B cell (primary cell): Measurements from ENCODE around the gene ERC2. TPM values are rescaled to one million over a fixed set of nuclear protein-coding genes. Genes with fewer than 3 reads are reported as not detected.

Experiments
- ATAC-seq: fragments of 200-7000 bp; cut with Tn5 transposase; one replicate; pipeline ENCODE4 v1.10.0; 2021; ENCODE audit warnings: low read depth, mild to moderate bottlenecking, moderate number of reproducible peaks, moderate library complexity
- CTCF ChIA-PET: fragments of 350-600 bp; sonication (Branson Sonifier 250); formaldehyde crosslinking; loops from one replicate; lab custom pipeline; 2021; ENCODE audit warnings: antibody characterized with exemption, inconsistent platforms; lab: Charles Lee
- POLR2A ChIA-PET: fragments of 350-600 bp; sonication (Branson Sonifier 250); formaldehyde crosslinking; loops from one replicate; lab custom pipeline; 2021; ENCODE audit warnings: antibody characterized with exemption; lab: Charles Lee
- DNase-seq: peaks from one replicate; pipeline ENCODE4 v3.0.0; 2013
- H2AFZ ChIP-seq: 2 replicates; pipeline ENCODE4 v1.6.1; 2012; ENCODE audit warnings: mild to moderate bottlenecking, low read depth, low read length; ENCODE audit not compliant: insufficient read depth, poor library complexity, severe bottlenecking
- H3K27ac ChIP-seq, 2 donors: 1 replicate in 1 of 2; 2 replicates in 1 of 2; pipeline ENCODE4 v1.5.1; 2012 to 2013; ENCODE audit warnings: low read length in 2 of 2, mild to moderate bottlenecking in 2 of 2, moderate library complexity in 1 of 2
- H3K27me3 ChIP-seq, 4 experiments: fragments of 200-600 bp in 1 of 4; sonication (generic) in 1 of 4; replicated peaks in 1 of 4; 1 replicate in 2 of 4; 2 replicates in 2 of 4; pipeline versions ENCODE4 v1.6.1 to v1.7.0; 2013 to 2016; ENCODE audit warnings: low read length in 3 of 4, mild to moderate bottlenecking in 2 of 4, mixed read lengths in 1 of 4, moderate library complexity in 1 of 4; ENCODE audit not compliant: insufficient read depth in 4 of 4, control insufficient read depth in 3 of 4; ENCODE audit errors: control extremely low read depth in 1 of 4
- H3K36me3 ChIP-seq, 2 experiments: replicated peaks in 1 of 2; 1 replicate in 1 of 2; 2 replicates in 1 of 2; pipeline versions ENCODE4 v1.6.1 to v1.7.1; 2013; ENCODE audit warnings: low read length in 1 of 2; ENCODE audit not compliant: insufficient read depth in 2 of 2, control insufficient read depth in 1 of 2; ENCODE audit errors: control extremely low read depth in 1 of 2, extremely low read depth in 1 of 2
- H3K4me1 ChIP-seq, 2 donors: fragments of 200-600 bp in 1 of 2; sonication (generic) in 1 of 2; 1 replicate in 1 of 2; 2 replicates in 1 of 2; pipeline versions ENCODE4 v1.5.1 to v1.6.1; 2013 to 2017; ENCODE audit warnings: low read length in 2 of 2; ENCODE audit not compliant: control insufficient read depth in 2 of 2, insufficient read depth in 2 of 2
- H3K4me2 ChIP-seq: replicated peaks from 2 replicates; pipeline ENCODE3; 2012; ENCODE audit warnings: mild to moderate bottlenecking, low read depth, low read length; ENCODE audit not compliant: poor library complexity, severe bottlenecking
- H3K4me3 ChIP-seq, 5 experiments: fragments of 200-600 bp in 1 of 5; sonication (generic) in 1 of 5; 1 replicate in 3 of 5; 2 replicates in 2 of 5; pipeline versions ENCODE4 v1.5.1 to v1.7.0; 2011 to 2016; ENCODE audit warnings: low read length in 4 of 5, mild to moderate bottlenecking in 4 of 5, low read depth in 2 of 5, control low read depth in 1 of 5, moderate library complexity in 1 of 5; ENCODE audit not compliant: insufficient read depth in 1 of 5; ENCODE audit errors: control extremely low read depth in 1 of 5, extremely low read depth in 1 of 5
- H3K79me2 ChIP-seq: fragments of 200-600 bp; sonication (generic); one replicate; pipeline ENCODE4 v1.6.0; 2016; ENCODE audit warnings: low read length; ENCODE audit not compliant: control insufficient read depth, insufficient read depth
- H3K9ac ChIP-seq: fragments of 200-600 bp; sonication (generic); 2 replicates; pipeline ENCODE4 v1.6.1; 2017; ENCODE audit warnings: mild to moderate bottlenecking, low read length, moderate library complexity
- H3K9me3 ChIP-seq, 3 donors: one replicate each; pipeline versions ENCODE4 v1.6.1 to v1.7.1; 2013; ENCODE audit warnings: low read length in 2 of 3; ENCODE audit not compliant: control insufficient read depth in 2 of 3, insufficient read depth in 1 of 3; ENCODE audit errors: control extremely low read depth in 1 of 3
- H4K20me1 ChIP-seq: 2 replicates; pipeline ENCODE4 v1.6.0; 2012; ENCODE audit warnings: mild to moderate bottlenecking, low read length; ENCODE audit not compliant: insufficient read depth, control insufficient read depth, poor library complexity, severe bottlenecking
- H3K27ac Mint-ChIP-seq: one replicate; pipeline ENCODE4 v1.8.0; 2021; ENCODE audit warnings: mixed read lengths
- H3K27me3 Mint-ChIP-seq: one replicate; pipeline ENCODE4 v1.8.0; 2021; ENCODE audit warnings: mixed read lengths
- H3K4me1 Mint-ChIP-seq: one replicate; pipeline ENCODE4 v1.8.0; 2021; ENCODE audit warnings: mixed read lengths
- H3K4me3 Mint-ChIP-seq: one replicate; pipeline ENCODE4 v1.8.0; 2021; ENCODE audit warnings: mixed read lengths
- H3K9me3 Mint-ChIP-seq: one replicate; pipeline ENCODE4 v1.8.0; 2022; ENCODE audit warnings: mixed read lengths; ENCODE audit not compliant: insufficient read depth
- EZH2 ChIP-seq: IDR thresholded peaks from 2 replicates; pipeline ENCODE4 v1.6.1; 2012; ENCODE audit warnings: borderline replicate concordance, low read depth, mild to moderate bottlenecking, moderate library complexity, low read length; ENCODE audit not compliant: insufficient read depth, poor library complexity, severe bottlenecking
- WGBS: methylation state at CpG from one replicate; pipeline ENCODE4 v1.1.5; 2013; ENCODE audit warnings: missing lambda C conversion rate; ENCODE audit not compliant: insufficient coverage; 5-methylcytosine and 5-hydroxymethylcytosine counted together
- intact Hi-C: fragments of 100-400 bp; cut with micrococcal nuclease; formaldehyde crosslinking; loops from one replicate; pipeline ENCODE4 v1.10.0; 2022
- polyA plus RNA-seq: library from polyadenylated mRNA; depleted of rRNA; stranded (reverse); fragments of >200 nt; gene quantifications from 2 replicates; pipeline ENCODE4 v1.2.3, GENCODE V29; 2012
- total RNA-seq, 2 donors: library from RNA; stranded (reverse); fragments of 120-200 nt in 1 of 2; gene quantifications; 1 replicate in 1 of 2; 2 replicates in 1 of 2; pipeline versions ENCODE4 v1.2.3 to v1.2.4, GENCODE V29; 2013 to 2022
- TF ChIP-seq, protein P1 (sequence below): fragments of 200-600 bp; IDR thresholded peaks from one replicate; pipeline ENCODE4 v1.8.0; 2022; ENCODE audit warnings: antibody characterized with exemption, mild to moderate bottlenecking

Gene ERC2
- total and polyA plus RNA-seq, 2 donors (not counting 1 experiment from before 2014, with no cell fraction given), result not detected

- no peaks in the 10 kb centered on the region for H3K79me2 ChIP-seq
- DNase-seq (no peak), ATAC-seq (no peak)
- no peak overlapping the region for H3K4me3 ChIP-seq
- CTCF ChIA-PET, result no interaction called here
- no peaks in the 10 kb centered on the region for H3K4me1 ChIP-seq
- H3K27me3 ChIP-seq, result no peaks in the 10 kb centered on the region
- H3K9ac ChIP-seq, result no peak overlapping the region
- H4K20me1 ChIP-seq, result no peaks in the 10 kb centered on the region
- H2AFZ ChIP-seq, result no peak overlapping the region
- H3K27ac ChIP-seq, result no peak overlapping the region
- peaks cover 3% of the 10 kb centered on the region for H3K9me3 Mint-ChIP-seq
- peaks cover 0 to 3% (median 0%) of the 10 kb centered on the region in 3 donors for H3K9me3 ChIP-seq
- intact Hi-C loops, result no loop called here
- 100% methylated on average over 1 of the region's 1 CpG for WGBS
- H3K36me3 ChIP-seq, result no peaks in the 10 kb centered on the region
- no peak for TF ChIP-seq EZH2
- TF ChIP-seq, protein P1, sequence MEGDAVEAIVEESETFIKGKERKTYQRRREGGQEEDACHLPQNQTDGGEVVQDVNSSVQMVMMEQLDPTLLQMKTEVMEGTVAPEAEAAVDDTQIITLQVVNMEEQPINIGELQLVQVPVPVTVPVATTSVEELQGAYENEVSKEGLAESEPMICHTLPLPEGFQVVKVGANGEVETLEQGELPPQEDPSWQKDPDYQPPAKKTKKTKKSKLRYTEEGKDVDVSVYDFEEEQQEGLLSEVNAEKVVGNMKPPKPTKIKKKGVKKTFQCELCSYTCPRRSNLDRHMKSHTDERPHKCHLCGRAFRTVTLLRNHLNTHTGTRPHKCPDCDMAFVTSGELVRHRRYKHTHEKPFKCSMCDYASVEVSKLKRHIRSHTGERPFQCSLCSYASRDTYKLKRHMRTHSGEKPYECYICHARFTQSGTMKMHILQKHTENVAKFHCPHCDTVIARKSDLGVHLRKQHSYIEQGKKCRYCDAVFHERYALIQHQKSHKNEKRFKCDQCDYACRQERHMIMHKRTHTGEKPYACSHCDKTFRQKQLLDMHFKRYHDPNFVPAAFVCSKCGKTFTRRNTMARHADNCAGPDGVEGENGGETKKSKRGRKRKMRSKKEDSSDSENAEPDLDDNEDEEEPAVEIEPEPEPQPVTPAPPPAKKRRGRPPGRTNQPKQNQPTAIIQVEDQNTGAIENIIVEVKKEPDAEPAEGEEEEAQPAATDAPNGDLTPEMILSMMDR, result no peak
- H3K4me2 ChIP-seq, result no peak overlapping the region
- no peaks in the 10 kb centered on the region for H3K4me1 Mint-ChIP-seq
- no peak overlapping the region for H3K4me3 Mint-ChIP-seq
- H3K27ac Mint-ChIP-seq, result no peak overlapping the region
- H3K27me3 Mint-ChIP-seq, result no peaks in the 10 kb centered on the region
- POLR2A ChIA-PET, result no interaction called here
Observed at GRCh38 chr3:56118968-56119367, 349.3 kb downstream of the ERC2 start.

DNA sequence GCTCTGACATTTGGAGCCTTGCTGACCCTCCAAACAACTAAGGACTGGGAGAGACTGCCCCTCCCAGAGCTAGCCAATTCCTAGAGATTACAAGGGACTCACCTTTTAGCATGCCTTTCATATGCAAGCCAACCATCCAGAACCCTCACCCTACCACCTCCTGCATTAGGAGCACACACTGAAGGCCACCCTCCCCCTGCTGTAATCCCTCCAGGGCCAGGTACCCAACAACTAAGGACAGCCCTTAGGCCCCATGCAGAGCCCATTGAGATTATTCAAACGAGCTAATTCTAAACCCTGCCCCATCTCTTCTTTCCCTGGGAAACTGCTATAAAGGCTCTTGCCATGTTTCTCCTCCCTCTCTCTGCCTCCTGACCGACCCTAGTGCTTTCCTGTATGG is 352.6 kb downstream of the ERC2 start:
- no peaks in the 10 kb centered on the region for H3K36me3 ChIP-seq
- no peak overlapping the region for H3K9ac ChIP-seq
- Mint-ChIP-seq H3K4me3 (no peak overlapping the region), H3K9me3 (peaks cover 3% of the 10 kb centered on the region), H3K27me3 (no peaks in the 10 kb centered on the region), H3K4me1 (no peaks in the 10 kb centered on the region), H3K27ac (no peak overlapping the region)
- CTCF ChIA-PET, result no interaction called here
- WGBS, result 56% methylated on average over 1 of the region's 2 CpGs
- TF ChIP-seq EZH2, result no peak
- TF ChIP-seq, protein P1, result no peak
- no peak overlapping the region for H3K4me3 ChIP-seq
- no peaks in the 10 kb centered on the region for H4K20me1 ChIP-seq
- intact Hi-C loops, result no loop called here
- ATAC-seq (no peak), DNase-seq (no peak)
- no peak overlapping the region for H2AFZ ChIP-seq
- POLR2A ChIA-PET, result no interaction called here
- no peaks in the 10 kb centered on the region for H3K27me3 ChIP-seq
- no peak overlapping the region for H3K27ac ChIP-seq
- no peak overlapping the region for H3K4me2 ChIP-seq
- no peaks in the 10 kb centered on the region for H3K4me1 ChIP-seq
- H3K79me2 ChIP-seq, result no peaks in the 10 kb centered on the region
- peaks cover 0 to 3% (median 0%) of the 10 kb centered on the region in 3 donors for H3K9me3 ChIP-seq
